Measurements from ENCODE around the gene PTK7.
"Not testable (repeated sequence)": the region's sequence is repeated elsewhere in the genome, so short reads cannot be mapped to it uniquely, and the experiment has no call there.

Gene PTK7

DNA sequence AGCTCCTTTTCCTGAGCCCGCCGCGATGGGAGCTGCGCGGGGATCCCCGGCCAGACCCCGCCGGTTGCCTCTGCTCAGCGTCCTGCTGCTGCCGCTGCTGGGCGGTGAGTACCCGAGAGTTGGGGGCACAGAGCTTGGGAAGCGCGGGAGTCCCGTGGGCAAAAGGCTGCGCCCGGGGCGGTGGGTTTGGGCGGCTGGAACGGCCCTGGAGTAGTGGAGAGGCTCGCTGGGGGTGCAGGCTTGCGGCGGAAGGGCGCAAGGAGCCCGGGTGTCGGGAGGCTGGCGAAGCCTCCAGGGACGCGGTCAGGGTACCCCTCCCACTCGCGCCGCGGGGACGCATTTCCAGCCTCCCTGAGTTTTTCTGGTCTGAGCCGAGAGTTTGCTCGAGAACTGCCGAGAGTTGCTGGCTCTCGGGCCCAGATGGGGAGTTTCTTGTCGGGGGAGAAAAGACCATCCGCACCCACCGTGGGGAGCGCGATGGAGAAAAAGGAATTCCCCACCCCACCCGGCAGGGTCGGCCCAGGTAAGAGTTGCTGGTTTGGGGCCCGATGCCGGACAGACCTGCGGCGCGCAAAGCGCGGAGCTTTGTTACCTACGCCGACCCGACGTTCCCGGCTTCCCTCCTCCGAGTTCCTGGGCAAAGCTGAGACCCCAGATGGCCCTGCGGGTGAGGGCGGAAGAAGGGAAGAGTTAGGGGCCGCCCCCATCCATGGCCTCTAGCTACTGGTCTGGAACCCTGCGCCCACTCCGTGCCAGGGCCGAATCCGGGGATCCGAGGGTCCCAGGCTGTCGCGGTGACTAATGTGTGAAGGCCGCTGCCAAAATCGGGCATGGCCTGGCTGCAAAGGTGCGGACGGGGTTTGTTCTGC, 584 bp downstream of the PTK7 start:
- Histone ChIP-seq H3K36me3 (ENCODE audit: low read depth) (no peaks in the 10 kb centered on the region), H3K4me3 (ENCODE audit: severe bottlenecking) (peak overlapping the region; percentile 59), H3K4me1 (ENCODE audit: insufficient read depth, poor library complexity, severe bottlenecking) (peaks cover 11% of the 10 kb centered on the region), H3K9me3 (ENCODE audit: severe bottlenecking) (no peaks in the 10 kb centered on the region), H3K27me3 (ENCODE audit: insufficient read depth, poor library complexity, severe bottlenecking) (no peaks in the 10 kb centered on the region), H3K27ac (ENCODE audit: poor library complexity, severe bottlenecking) (peak overlapping the region; percentile 57)
- ATAC-seq (ENCODE audit: low read depth) (peak; percentile 44), DNase-seq (ENCODE audit: low spot score) (no peak)
- TF ChIP-seq, protein P1, sequence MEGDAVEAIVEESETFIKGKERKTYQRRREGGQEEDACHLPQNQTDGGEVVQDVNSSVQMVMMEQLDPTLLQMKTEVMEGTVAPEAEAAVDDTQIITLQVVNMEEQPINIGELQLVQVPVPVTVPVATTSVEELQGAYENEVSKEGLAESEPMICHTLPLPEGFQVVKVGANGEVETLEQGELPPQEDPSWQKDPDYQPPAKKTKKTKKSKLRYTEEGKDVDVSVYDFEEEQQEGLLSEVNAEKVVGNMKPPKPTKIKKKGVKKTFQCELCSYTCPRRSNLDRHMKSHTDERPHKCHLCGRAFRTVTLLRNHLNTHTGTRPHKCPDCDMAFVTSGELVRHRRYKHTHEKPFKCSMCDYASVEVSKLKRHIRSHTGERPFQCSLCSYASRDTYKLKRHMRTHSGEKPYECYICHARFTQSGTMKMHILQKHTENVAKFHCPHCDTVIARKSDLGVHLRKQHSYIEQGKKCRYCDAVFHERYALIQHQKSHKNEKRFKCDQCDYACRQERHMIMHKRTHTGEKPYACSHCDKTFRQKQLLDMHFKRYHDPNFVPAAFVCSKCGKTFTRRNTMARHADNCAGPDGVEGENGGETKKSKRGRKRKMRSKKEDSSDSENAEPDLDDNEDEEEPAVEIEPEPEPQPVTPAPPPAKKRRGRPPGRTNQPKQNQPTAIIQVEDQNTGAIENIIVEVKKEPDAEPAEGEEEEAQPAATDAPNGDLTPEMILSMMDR (IDR thresholded peaks at IDR 0.05; ENCODE audit: poor library complexity, severe bottlenecking): no peak

DNA sequence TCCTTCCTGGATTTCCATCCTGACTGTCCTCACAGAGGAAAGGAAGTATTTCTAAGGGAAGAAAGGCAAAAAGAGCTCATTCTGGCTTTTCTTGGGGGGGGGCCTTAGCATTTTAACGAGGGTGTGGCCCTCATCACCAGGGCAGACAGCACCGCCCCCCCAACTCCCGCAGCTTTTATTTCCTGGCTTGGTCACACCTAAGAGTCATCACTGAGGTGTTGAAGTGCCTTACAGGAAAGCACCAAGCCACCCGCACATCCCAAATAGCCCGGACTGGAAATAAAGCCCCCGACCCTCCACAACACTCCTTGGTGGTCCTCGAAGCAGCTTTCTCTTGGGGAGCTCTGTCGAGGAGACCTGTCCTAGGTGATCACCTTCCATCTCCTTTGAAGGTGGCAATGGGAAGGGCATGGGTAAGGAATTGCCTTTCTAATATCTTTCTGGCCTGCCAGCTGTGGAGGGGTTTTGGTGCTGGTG, 1.3 kb downstream of the PTK7 start:
- TF ChIP-seq, protein P1 (IDR thresholded peaks at IDR 0.05; ENCODE audit: poor library complexity, severe bottlenecking): no peak
- no peaks in the 10 kb centered on the region for H3K27me3 ChIP-seq (ENCODE audit: insufficient read depth, poor library complexity, severe bottlenecking)
- no peak for DNase-seq (ENCODE audit: low spot score)
- no peaks in the 10 kb centered on the region for H3K9me3 ChIP-seq (ENCODE audit: severe bottlenecking)
- H3K36me3 ChIP-seq (ENCODE audit: low read depth): no peaks in the 10 kb centered on the region
- peak; percentile 27 for ATAC-seq (ENCODE audit: low read depth)
- peak overlapping the region; percentile 57 for H3K27ac ChIP-seq (ENCODE audit: poor library complexity, severe bottlenecking)
- H3K4me1 ChIP-seq (ENCODE audit: insufficient read depth, poor library complexity, severe bottlenecking): peaks cover 11% of the 10 kb centered on the region
- H3K4me3 ChIP-seq (ENCODE audit: severe bottlenecking): peak overlapping the region; percentile 59

DNA sequence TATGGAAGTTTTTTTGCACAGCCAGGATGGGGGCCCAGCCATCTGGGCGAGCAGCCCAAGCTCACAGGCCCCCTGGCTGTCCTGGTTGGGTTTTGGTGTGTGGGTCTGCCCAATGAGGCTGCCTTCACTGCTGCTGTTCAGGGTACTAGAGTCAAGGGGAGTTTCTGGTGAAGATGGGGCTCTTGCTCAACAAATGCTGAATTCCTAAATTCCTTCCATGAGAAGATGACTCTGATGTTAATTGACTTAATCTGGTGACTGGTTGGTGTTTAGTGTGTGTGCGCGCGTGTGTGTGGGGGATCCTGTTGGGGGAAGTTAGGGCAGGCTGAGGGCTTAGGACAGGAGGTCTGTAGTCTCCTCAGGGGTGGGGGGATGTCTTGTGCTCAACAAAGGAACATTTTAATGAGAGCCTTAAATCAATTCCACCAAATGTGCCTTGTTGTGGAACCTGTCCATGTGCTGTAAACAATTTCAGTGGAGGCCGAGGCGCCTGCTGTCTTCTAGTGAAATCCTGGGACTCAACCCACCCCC, 1.9 kb downstream of the PTK7 start:
- Histone ChIP-seq H3K9me3 (ENCODE audit: severe bottlenecking) (no peaks in the 10 kb centered on the region), H3K4me3 (ENCODE audit: severe bottlenecking) (no peak overlapping the region), H3K27ac (ENCODE audit: poor library complexity, severe bottlenecking) (peak overlapping the region; percentile 57), H3K27me3 (ENCODE audit: insufficient read depth, poor library complexity, severe bottlenecking) (no peaks in the 10 kb centered on the region), H3K4me1 (ENCODE audit: insufficient read depth, poor library complexity, severe bottlenecking) (peaks cover 11% of the 10 kb centered on the region), H3K36me3 (ENCODE audit: low read depth) (no peaks in the 10 kb centered on the region)
- DNase-seq (ENCODE audit: low spot score) (no peak), ATAC-seq (ENCODE audit: low read depth) (no peak)
- TF ChIP-seq, protein P1 (IDR thresholded peaks at IDR 0.05; ENCODE audit: poor library complexity, severe bottlenecking): no peak

DNA sequence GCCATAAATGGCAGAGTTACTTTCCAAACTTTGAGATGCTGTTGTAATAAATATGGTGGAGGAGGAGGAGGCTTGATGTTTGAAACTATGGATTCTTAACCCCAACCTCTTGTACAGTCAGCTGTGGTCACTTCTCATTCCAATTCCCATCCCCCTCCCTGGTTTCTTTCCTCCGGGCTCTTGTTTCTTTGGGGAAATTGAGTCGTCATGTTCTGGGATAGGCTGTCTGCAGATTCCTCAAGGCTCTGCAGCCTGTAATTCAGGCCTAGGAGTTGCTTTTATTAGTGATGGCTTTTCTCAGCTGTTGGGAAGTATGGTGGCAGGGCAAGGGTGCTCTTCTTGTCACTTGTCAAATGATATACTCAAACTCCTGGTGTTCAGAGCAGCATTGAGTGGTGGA, 2.6 kb downstream of the PTK7 start:
- DNase-seq (ENCODE audit: low spot score) (no peak), ATAC-seq (ENCODE audit: low read depth) (no peak)
- peaks cover 11% of the 10 kb centered on the region for H3K4me1 ChIP-seq (ENCODE audit: insufficient read depth, poor library complexity, severe bottlenecking)
- TF ChIP-seq, protein P1 (IDR thresholded peaks at IDR 0.05; ENCODE audit: poor library complexity, severe bottlenecking): no peak
- no peaks in the 10 kb centered on the region for H3K9me3 ChIP-seq (ENCODE audit: severe bottlenecking)
- no peak overlapping the region for H3K27ac ChIP-seq (ENCODE audit: poor library complexity, severe bottlenecking)
- no peaks in the 10 kb centered on the region for H3K36me3 ChIP-seq (ENCODE audit: low read depth)
- H3K4me3 ChIP-seq (ENCODE audit: severe bottlenecking): no peak overlapping the region
- H3K27me3 ChIP-seq (ENCODE audit: insufficient read depth, poor library complexity, severe bottlenecking): no peaks in the 10 kb centered on the region

DNA sequence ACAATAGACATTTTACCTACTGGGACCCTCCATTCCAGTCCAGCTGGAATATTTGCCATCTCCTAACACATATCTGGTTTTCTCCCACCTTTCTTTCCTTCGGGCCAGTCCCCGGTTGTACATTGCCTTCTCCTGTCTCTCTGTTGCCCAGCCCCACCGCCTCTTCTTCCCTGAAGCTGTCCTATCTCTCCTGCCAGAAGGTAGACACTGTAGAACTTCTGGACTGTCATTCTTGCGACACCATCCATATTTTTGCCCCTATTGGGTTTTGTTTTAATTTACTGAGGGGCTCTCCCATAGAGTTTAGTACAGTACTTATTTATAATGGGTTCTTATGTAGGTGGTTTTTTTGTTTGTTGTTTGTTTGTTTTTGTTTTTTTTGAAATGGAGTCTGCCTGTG, 4.9 kb downstream of the PTK7 start:
- Histone ChIP-seq H3K4me3 (ENCODE audit: severe bottlenecking) (no peak overlapping the region), H3K27me3 (ENCODE audit: insufficient read depth, poor library complexity, severe bottlenecking) (no peaks in the 10 kb centered on the region), H3K9me3 (ENCODE audit: severe bottlenecking) (no peaks in the 10 kb centered on the region), H3K27ac (ENCODE audit: poor library complexity, severe bottlenecking) (no peak overlapping the region), H3K4me1 (ENCODE audit: insufficient read depth, poor library complexity, severe bottlenecking) (peaks cover 11% of the 10 kb centered on the region), H3K36me3 (ENCODE audit: low read depth) (no peaks in the 10 kb centered on the region)
- TF ChIP-seq, protein P1 (IDR thresholded peaks at IDR 0.05; ENCODE audit: poor library complexity, severe bottlenecking): no peak
- DNase-seq (ENCODE audit: low spot score) (no peak), ATAC-seq (ENCODE audit: low read depth) (no peak)

DNA sequence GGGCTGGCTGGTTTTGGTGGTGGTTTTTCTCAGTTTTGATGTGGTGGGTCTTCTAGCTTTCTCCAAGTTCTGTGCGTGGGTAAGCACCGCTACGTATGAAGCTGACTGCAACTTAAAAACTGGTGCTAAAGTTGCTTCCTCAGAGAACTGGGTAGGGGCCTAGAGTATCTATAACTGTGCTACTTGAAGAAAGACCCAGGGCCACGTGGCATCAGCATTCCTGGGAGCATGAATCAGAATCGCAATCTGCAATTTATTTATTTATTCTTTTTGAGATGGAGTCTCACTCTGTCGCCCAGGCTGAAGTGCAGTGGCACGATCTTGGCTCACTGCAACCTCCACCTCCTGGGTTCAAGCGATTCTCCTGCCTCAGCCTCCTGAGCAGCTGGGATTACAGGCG, 5.8 kb downstream of the PTK7 start:
- not testable (repeated sequence) for H3K9me3 ChIP-seq (ENCODE audit: severe bottlenecking); H3K27ac ChIP-seq (ENCODE audit: poor library complexity, severe bottlenecking); H3K36me3 ChIP-seq (ENCODE audit: low read depth); DNase-seq (ENCODE audit: low spot score); H3K27me3 ChIP-seq (ENCODE audit: insufficient read depth, poor library complexity, severe bottlenecking); H3K4me3 ChIP-seq (ENCODE audit: severe bottlenecking)
- peaks cover 11% of the 10 kb centered on the region for H3K4me1 ChIP-seq (ENCODE audit: insufficient read depth, poor library complexity, severe bottlenecking)
- peak; percentile 37; the same call in 1 of the 3 replicates for ATAC-seq (ENCODE audit: low read depth)

All from RWPE2 (cell line).